Muscle layer of colon (tissue), 2 donors: Measurements from ENCODE around the gene KCNIP1.

Experiments
- H3K27ac ChIP-seq: one replicate; pipeline ENCODE4 v1.7.0; 2013; ENCODE audit warnings: low read depth, mild to moderate bottlenecking, low read length, moderate library complexity
- H3K27me3 ChIP-seq, 2 donors: one replicate each; pipeline ENCODE4 v1.7.0; 2013; ENCODE audit warnings: low read length in 2 of 2, mild to moderate bottlenecking in 2 of 2; ENCODE audit not compliant: insufficient read depth in 2 of 2, control insufficient read depth in 1 of 2
- H3K36me3 ChIP-seq: one replicate; pipeline ENCODE4 v1.7.0; 2013; ENCODE audit warnings: mild to moderate bottlenecking, low read length; ENCODE audit not compliant: insufficient read depth
- H3K4me1 ChIP-seq: one replicate; pipeline ENCODE4 v1.7.0; 2013; ENCODE audit warnings: mild to moderate bottlenecking, low read length; ENCODE audit not compliant: insufficient read depth
- H3K4me3 ChIP-seq, 2 donors: one replicate each; pipeline ENCODE4 v1.7.0; 2013; ENCODE audit warnings: low read length in 2 of 2, low read depth in 1 of 2, mild to moderate bottlenecking in 1 of 2, moderate library complexity in 1 of 2
- H3K9ac ChIP-seq: one replicate; pipeline ENCODE4 v1.7.0; 2013; ENCODE audit warnings: low read length
- H3K9me3 ChIP-seq: one replicate; pipeline ENCODE4 v1.7.0; 2013; ENCODE audit warnings: mild to moderate bottlenecking, low read length
- donor health status: abdominal sarcoma.
- donor health status: Adenocarcinoma of cecum.

The KCNIP1 gene

DNA sequence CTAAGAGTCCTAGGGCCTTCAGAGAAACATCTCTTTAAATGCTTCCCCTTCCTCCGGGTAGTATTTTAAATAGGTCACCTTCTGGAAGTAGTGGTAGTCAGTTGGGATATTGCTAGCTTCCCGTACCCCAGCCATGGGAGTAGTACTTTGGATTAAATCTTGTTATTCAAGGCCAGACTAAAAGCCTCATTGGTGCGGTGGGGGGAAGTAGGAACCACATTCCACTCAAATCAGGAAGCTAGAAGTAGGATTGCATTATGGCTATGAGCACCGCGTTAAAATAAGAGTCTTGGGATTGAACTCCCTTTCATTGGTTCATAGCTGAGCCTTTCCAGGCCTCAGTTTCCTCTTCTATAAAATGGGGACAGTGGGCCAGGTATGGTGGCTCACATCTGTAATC, 6.7 kb downstream of the KCNIP1 start:
- no peak overlapping the region for H3K27ac ChIP-seq
- H3K4me1 ChIP-seq, result no peaks in the 10 kb centered on the region
- H3K36me3 ChIP-seq, result no peaks in the 10 kb centered on the region
- H3K9ac ChIP-seq, result no peak overlapping the region
- H3K4me3 ChIP-seq, result no peak overlapping the region
- no peaks in the 10 kb centered on the region for H3K9me3 ChIP-seq
- H3K27me3 ChIP-seq, result no peaks in the 10 kb centered on the region

DNA sequence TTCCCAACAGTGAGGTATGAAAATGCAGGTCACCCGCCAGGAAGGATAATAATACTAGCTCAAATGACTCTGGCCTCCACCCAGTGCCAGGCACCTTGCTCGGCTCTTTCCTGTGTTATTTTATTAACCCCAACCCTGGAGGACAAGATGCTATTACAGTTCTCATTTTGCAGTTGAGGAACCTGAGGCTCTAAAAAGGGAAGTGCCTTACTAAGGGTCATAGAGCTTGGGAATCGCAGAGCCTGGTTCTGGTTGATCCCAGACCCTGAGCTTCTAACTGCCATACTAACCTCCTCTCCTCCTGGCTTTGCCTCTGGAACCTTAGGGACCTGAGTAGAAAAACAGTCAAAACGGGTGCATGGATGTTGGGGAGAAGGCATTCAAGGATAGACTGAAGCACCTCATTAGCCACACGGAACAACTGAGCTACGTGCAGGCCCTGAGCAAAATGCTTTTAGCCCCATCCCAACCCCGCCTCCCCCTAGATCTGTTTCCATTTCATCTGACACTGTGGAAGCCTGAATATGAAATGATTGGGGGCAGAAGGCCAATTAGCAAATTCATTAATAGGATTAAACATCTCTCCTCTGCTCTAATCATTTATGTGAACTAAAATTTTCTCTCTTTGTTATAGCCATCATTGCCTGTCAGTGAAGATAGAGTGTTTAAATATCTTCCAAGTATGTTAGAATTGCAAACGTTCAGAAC, 7.9 kb downstream of the KCNIP1 start:
- H3K36me3 ChIP-seq, result no peaks in the 10 kb centered on the region
- H3K9me3 ChIP-seq, result no peaks in the 10 kb centered on the region
- no peaks in the 10 kb centered on the region for H3K27me3 ChIP-seq
- H3K4me3 ChIP-seq, result no peak overlapping the region
- H3K9ac ChIP-seq, result no peak overlapping the region
- H3K4me1 ChIP-seq, result no peaks in the 10 kb centered on the region
- H3K27ac ChIP-seq, result no peak overlapping the region

DNA sequence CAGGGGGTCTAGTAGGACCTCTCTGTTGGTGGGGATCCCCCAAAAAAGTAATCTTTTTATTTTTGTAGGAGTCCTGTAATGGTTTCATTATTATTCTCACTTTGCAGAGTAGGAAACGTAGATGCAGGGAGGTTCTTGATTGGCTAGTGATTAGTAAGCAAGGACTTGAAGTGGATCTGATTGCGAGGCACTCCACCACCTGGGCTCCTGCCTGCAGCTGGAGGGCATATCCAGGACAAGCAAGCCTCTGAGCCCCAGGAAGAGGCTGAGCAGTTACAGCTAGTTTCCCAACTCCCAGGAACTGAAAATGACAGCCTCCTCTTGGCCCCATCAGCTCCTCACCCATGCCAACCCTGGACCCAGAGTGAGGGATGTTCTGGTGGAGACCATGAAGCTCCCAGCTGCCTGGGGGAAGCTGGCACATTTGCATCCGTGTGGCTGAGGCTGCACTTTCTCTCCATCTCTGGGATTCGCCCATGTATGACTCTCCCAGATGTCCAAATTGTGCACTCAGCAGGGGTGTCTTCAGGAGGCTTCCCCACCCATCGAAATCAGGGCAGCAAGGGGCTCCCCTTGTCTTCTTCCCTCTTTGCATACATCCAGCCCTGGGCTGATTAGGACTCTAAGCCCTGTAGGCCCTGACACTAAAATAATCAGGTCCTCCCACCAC, 10.2 kb downstream of the KCNIP1 start:
- Histone ChIP-seq H3K27me3 (no peaks in the 10 kb centered on the region), H3K4me3 (no peak overlapping the region), H3K9me3 (no peaks in the 10 kb centered on the region), H3K27ac (no peak overlapping the region), H3K4me1 (no peaks in the 10 kb centered on the region), H3K9ac (no peak overlapping the region), H3K36me3 (no peaks in the 10 kb centered on the region)

- Histone ChIP-seq H3K9ac (no peak overlapping the region), H3K27me3 (no peaks in the 10 kb centered on the region), H3K27ac (no peak overlapping the region), H3K36me3 (no peaks in the 10 kb centered on the region), H3K4me3 (no peak overlapping the region), H3K4me1 (no peaks in the 10 kb centered on the region), H3K9me3 (no peaks in the 10 kb centered on the region)
Observed at GRCh38 chr5:170517411-170517810, 13.6 kb downstream of the KCNIP1 start.

DNA sequence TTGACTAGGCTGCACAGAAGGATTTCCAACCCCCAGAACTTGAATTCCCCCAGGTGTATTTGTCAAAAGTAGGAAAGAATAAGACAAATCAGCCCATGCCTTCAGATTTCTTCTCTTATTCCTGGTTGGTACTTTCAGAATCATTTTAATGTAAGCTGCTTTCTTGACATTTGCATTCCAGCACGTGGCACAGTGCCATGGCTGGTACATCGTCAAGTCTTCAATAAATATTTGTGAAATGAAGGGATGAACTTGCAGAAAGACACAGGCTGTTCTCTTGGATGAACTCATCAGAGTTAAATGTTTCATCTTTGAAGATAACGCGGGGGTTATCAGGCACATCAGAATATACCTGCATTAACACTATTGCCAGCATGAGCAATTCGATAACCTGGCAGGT, 14.5 kb downstream of the KCNIP1 start:
- Histone ChIP-seq H3K9me3 (no peaks in the 10 kb centered on the region), H3K4me1 (no peaks in the 10 kb centered on the region), H3K4me3 (no peak overlapping the region), H3K36me3 (no peaks in the 10 kb centered on the region), H3K9ac (no peak overlapping the region), H3K27me3 (no peaks in the 10 kb centered on the region), H3K27ac (no peak overlapping the region)

DNA sequence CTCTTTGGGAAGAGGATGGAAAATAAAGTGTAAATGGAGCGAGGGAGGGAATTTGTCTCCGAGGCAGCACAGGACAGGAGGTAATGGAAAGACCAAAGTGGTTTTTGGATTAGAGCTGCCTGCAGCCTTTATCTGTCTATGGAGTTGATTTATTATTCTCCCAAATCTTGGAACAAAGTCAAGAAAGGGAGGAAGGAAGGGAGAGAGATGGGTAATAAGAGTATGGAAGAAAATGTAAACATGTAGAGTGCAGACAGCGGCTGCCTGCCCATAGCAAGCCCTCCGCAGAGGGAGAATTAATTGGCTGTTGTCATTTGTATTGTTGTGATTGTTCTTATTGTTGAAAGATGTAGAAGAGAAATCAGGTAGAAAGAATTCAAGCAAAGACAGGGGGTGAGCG, 15.7 kb downstream of the KCNIP1 start:
- no peak overlapping the region for H3K9ac ChIP-seq
- no peak overlapping the region for H3K27ac ChIP-seq
- no peak overlapping the region for H3K4me3 ChIP-seq
- peaks cover 0 to 4% of the 10 kb centered on the region in 2 donors for H3K27me3 ChIP-seq
- H3K4me1 ChIP-seq, result no peaks in the 10 kb centered on the region
- no peaks in the 10 kb centered on the region for H3K36me3 ChIP-seq
- no peaks in the 10 kb centered on the region for H3K9me3 ChIP-seq

GRCh38 chr5:170520372-170520771, 16.6 kb downstream of the KCNIP1 start:
- Histone ChIP-seq H3K36me3 (no peaks in the 10 kb centered on the region), H3K4me1 (no peaks in the 10 kb centered on the region), H3K9ac (no peak overlapping the region), H3K9me3 (no peaks in the 10 kb centered on the region), H3K27me3 (peaks cover 0 to 4% of the 10 kb centered on the region in 2 donors), H3K27ac (no peak overlapping the region), H3K4me3 (no peak overlapping the region)

- peaks cover 0 to 4% of the 10 kb centered on the region in 2 donors for H3K27me3 ChIP-seq
- no peaks in the 10 kb centered on the region for H3K9me3 ChIP-seq
- H3K36me3 ChIP-seq, result no peaks in the 10 kb centered on the region
- H3K4me1 ChIP-seq, result no peaks in the 10 kb centered on the region
- no peak overlapping the region for H3K4me3 ChIP-seq
- H3K27ac ChIP-seq, result no peak overlapping the region
- no peak overlapping the region for H3K9ac ChIP-seq
Observed at GRCh38 chr5:170522211-170523141, 18.7 kb downstream of the KCNIP1 start.

DNA sequence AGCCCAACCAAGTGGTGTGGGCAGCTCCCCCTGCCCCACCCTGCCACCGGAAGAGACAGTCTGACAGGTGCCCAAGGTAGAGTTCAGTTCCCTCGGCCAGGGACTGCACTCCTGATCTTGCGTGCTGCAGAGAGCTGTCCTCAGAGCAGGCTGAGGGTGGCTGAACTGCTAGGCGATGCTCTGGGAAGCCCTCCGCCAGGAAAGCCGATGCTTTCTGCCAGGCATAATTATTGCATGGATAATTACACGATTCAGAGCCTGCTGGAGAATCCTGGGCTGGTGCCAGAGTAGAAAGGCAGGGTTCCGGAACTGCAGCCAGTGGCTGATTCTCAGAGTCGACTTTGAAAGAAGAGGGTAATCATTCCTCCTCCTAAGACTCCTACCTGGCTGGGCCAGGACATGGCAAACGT, 19.3 kb downstream of the KCNIP1 start:
- H3K9me3 ChIP-seq, result no peaks in the 10 kb centered on the region
- no peaks in the 10 kb centered on the region for H3K4me1 ChIP-seq
- H3K4me3 ChIP-seq, result no peak overlapping the region
- no peaks in the 10 kb centered on the region for H3K36me3 ChIP-seq
- H3K9ac ChIP-seq, result no peak overlapping the region
- H3K27me3 ChIP-seq, result peaks cover 0 to 4% of the 10 kb centered on the region in 2 donors
- no peak overlapping the region for H3K27ac ChIP-seq

- no peaks in the 10 kb centered on the region for H3K4me1 ChIP-seq
- no peak overlapping the region for H3K27ac ChIP-seq
- H3K9me3 ChIP-seq, result no peaks in the 10 kb centered on the region
- H3K27me3 ChIP-seq, result peaks cover 0 to 4% of the 10 kb centered on the region in 2 donors
- H3K36me3 ChIP-seq, result no peaks in the 10 kb centered on the region
- H3K9ac ChIP-seq, result no peak overlapping the region
- H3K4me3 ChIP-seq, result no peak overlapping the region
Observed at GRCh38 chr5:170523830-170524229, 20.0 kb downstream of the KCNIP1 start.

DNA sequence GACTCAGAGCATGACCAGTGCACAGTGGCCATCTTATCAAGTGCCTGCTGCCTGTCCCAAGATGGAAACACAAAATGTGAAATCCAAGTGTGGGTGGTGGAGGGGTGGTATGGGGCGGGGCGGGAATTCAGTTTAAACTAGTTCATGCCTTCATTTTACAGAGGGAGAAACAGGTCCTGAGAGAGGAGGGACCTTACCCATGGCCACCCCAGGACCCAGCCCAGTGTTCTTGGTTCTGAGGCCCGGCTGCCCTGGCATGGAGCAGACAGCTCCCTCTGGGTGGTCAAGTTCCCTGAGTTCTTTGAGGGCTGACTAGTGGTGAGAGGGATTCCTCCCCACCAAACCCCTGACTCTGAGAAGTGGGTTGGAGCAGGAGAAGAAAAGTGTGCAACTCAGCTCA, 20.8 kb downstream of the KCNIP1 start:
- no peaks in the 10 kb centered on the region for H3K36me3 ChIP-seq
- no peaks in the 10 kb centered on the region for H3K9me3 ChIP-seq
- H3K4me1 ChIP-seq, result no peaks in the 10 kb centered on the region
- peaks cover 0 to 4% of the 10 kb centered on the region in 2 donors for H3K27me3 ChIP-seq
- H3K27ac ChIP-seq, result no peak overlapping the region
- no peak overlapping the region for H3K4me3 ChIP-seq
- no peak overlapping the region for H3K9ac ChIP-seq
